Hematopoietic multipotent progenitor cell treated with erythropoietin and hydrocortisone succinate and interleukin-3 and kit ligand, for 8 days (in vitro differentiated cells): ENCODE data around the gene ICAM1.

ENCODE experiments used
- DNase-seq: peaks from one replicate; pipeline ENCODE4 v3.0.0-alpha.2; 2015

The ICAM1 gene

DNA sequence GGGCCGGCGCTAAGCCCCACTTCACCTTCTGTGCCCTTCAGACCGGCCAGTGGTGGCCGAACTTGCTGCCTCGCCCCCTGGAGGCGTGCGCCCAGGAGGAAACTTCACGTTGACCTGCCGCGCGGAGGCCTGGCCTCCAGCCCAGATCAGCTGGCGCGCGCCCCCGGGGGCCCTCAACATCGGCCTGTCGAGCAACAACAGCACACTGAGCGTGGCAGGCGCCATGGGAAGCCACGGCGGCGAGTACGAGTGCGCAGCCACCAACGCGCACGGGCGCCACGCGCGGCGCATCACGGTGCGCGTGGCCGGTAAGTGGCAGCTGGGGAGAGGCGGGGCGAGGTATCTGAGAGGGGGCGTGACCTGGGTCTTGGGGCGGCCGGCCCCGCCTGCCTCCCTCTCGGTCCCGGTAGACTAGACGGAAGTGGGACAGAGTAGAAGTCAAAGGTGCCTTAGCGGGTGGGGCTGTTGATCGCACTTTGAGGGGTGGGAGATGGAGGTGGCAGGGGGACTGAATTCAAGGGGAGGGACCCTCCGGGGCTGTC is 24.5 kb downstream of the ICAM1 start:
- peak; percentile 64 for DNase-seq

DNA sequence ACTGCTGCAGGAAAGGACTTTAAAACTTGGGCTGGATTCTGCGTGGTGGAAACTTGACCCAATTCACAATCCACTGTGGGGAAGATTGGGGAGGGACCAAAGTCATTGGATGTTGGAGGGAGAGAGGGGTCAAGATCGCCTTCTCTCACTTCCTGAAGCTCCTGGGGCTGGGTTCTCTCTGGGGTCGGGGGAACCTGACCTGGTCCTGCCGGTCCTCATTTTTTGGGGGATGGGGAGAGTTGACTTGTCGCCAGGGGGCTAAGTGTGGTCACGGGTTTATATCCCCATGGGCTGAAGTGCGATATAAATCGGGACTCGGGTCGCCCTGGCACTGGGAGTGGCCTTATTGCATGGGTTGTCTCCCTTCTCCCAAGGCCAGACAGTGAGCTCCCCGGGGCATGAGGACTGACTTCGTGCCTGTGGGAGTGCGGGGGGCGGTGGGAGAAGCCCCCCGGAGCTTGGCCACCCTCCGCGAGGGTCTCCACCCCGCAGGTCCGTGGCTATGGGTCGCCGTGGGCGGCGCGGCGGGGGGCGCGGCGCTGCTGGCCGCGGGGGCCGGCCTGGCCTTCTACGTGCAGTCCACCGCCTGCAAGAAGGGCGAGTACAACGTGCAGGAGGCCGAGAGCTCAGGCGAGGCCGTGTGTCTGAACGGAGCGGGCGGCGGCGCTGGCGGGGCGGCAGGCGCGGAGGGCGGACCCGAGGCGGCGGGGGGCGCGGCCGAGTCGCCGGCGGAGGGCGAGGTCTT is 25.1 kb downstream of the ICAM1 start:
- no peak for DNase-seq

DNA sequence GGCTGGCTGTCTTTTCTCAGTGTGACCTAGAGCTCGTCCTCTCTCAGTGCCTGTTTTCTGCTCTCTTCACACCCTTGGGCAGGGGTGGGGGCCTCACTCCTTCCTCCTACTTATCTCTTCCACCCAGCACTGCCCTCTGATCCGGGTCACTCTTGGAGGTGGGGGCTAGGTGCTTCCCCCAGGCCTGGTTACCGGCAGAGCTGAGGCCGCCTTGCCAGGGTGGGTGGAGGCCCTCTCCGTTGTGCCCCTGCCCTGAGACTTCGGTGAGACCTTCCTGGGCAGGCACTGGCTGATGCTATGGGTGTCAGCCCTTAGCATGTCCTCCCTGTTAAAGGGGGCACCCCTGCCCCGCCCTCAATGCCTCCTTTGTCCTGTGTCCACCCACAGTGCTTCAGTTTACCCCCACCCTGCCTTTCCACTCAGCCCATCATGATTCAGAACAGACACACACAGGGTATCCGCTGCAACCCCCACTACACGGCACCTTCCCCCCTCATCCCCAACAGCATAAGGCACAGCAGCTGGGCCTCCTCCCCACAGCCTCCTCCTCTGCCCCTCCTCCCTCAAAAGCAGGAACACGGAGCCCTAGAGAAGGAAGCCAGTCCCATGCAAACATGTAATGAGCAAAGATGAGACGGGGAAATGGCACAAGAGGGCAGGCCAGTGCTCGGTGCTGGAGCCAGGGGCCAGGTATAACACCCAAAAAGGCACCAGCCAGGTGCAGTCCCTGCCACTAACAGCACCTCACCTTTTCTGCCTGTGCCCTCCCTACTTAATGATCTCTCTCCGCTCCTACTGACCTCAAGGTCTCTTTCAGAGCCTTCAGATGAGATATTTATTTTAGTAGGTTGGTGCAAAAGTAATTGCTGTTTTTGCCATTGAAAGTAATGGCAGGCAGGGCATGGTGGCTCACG is 28.9 kb downstream of the ICAM1 start:
- DNase-seq = peak; percentile 95

DNA sequence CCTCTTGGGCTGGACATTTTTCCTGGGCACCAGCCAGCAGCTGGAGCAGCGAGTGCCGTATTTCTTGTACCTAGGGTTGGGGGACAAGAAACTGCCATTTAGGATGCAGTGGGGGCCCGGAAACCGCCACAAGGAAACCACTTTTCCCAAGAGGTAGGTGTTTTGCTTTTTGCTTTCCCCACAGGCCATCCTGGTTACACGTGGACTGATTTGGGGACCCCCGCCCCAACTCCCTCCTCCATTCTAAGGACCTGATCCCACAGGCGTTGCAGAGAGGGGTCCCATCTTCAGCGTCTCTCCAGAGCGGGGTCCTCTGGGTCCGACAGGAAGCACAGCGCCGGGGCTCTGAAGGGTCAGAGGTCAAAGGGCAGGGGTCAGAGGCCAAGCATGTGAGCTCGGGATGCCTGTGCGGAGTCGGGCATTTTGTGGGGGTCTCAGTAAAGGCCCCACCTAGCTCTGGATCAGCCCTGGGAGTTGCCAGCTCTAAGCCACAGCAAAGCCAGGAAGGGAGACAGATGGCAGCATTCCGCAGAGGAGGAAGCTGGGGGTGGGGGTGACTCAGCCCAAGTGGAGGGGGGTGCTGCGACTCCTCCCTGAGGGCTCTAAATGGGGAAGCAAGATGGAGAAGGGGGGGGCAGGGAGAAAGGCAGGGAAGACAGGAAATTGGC is 34.4 kb downstream of the ICAM1 start:
- DNase-seq = no peak

- DNase-seq = no peak
Measured at GRCh38 chr19:10306327-10306726, 35.4 kb downstream of the ICAM1 start.

DNA sequence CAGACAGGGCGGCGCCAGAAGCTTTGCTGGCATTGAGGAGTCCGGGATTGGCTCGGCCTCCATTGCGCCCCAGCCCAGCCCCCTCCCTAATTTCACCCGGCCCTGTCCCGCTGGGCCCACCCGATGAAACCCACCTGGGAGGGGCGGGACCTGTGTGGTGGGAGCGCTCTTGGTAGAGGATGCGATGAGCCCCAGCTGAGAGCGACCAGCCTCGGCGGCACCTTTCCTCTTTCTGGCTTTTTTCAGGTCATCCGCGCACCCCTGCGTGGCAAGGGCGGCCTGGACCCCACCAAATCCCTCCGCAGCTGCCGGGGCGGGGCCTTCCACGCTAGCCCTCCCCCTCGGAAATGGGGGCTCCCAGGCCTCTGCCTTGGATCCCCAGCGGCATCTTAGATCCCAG is 38.5 kb downstream of the ICAM1 start, which contains the start of gene ZGLP1:
Gene ZGLP1, minus strand, starts transcription at position 393 of the 400 bp plus-strand sequence.
- no peak for DNase-seq

DNA sequence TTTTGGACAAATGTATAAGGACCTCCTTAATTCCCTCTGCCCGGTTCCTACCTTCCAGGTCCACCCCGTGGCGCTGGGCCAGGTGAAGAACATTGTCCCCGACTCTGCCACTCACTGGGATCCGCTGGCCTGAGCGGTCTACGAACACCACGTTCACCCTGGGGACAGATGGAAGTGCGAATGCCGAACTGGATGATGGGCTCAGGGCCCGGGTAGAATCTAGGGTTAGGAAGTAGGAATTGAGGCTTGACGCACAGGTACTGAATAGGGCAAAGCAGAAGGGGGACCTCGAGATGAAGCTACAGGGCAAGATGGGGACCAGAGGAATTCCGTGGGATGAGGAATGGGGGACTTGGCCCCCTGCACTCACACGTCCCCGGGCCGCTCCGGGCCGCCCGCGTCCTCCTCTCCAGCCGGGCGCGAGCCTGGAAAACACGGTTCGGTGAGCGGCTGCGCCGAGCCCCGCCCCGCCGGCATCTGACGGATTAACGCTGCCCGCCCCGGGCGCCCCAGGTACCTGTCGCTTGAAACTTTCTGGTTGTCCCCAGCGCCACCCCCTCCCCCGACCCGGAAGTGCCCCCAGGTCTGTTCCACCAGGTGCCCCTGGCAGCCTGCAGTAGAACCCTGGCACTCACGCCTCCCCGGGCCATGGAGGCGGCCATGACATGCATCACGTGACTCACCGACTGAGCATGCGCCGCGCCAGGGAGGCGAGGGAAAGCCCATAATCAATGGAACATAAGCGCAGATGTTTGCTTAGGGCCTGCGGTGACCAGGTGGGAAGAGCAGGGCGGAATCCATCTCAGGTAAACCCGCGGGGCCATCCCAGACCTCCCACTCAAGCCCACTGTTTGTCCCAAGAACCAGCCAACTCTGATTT is 44.7 kb downstream of the ICAM1 start, which contains the start of gene FDX2:
Gene FDX2, minus strand, starts transcription at position 681 of the 880 bp plus-strand sequence. Its CDS starts 19 bp downstream, at position 662.
- DNase-seq = peak; percentile 89

GRCh38 chr19:10316229-10317044 is 45.5 kb downstream of the ICAM1 start:
- DNase-seq = peak; percentile 81

DNA sequence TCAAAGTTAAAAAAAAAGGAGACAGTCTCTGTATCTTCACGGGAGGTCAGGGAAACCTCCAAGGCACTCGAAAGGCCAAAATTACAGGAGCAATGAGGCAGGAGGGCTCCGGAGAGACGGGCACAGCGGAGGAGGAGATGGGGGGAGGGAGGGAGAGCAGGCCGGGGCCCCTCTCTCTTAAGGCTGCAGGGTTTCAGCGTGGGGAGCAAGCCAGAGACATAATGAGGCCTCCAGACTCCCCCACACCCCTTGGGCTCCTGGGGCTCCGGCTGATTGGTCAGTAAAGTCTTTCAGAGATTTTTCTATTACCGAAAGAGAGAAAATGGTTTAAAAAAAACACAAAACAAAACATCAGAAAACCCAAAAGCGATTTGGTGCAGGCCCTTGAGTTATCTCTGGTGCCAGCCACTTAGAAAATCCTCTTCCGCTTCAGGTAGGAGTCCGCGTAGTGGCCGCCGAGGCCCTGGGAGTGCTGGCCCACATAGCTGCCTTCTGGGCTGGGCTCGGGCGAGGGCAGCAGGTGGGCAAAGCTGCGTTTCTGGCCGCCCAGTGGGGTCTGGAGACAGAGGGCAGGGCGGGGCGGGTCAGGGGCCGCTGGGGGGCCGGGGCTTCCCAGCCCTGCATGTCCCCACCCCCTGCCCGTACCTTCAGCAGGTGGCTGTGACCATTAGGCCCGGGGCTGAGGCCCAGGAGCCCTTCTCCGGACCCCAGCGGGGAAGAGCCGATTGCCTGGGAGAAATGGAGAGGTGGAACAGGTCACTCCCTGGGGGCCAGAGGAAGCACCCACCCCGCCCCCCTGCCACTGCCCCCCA is 46.3 kb downstream of the ICAM1 start:
- no peak for DNase-seq

DNA sequence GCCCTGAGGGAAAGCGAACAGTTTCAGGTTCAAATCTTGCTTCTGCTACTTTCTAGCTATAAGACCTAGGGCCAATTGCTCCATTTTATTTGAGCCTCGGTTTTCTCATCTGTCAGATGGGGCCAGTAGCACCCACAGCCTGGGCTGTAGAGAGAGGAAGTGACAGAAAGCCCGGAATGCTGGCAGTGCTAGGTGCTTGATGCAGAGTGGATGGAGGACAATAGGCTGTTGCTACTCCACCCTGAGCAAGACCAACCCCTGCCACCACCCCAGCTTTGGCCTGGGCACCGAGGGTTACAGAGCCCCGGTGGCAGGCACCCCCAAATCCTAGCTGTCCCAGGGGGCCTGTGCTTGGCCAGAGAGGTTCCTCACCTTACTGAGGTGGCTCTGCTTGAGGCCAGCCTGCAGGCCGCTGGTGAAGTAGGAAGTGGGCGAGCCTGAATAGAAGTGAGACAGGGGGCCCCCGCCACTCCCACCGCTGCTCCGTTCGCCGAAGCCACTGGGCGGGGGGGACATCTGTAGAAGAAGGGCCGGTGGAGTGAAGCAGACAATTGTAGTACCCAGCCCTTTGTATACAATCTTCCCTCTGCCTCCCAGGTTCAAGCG is 47.0 kb downstream of the ICAM1 start:
- no peak for DNase-seq

- no peak for DNase-seq
Measured at GRCh38 chr19:10318807-10319682, 48.1 kb downstream of the ICAM1 start.

DNA sequence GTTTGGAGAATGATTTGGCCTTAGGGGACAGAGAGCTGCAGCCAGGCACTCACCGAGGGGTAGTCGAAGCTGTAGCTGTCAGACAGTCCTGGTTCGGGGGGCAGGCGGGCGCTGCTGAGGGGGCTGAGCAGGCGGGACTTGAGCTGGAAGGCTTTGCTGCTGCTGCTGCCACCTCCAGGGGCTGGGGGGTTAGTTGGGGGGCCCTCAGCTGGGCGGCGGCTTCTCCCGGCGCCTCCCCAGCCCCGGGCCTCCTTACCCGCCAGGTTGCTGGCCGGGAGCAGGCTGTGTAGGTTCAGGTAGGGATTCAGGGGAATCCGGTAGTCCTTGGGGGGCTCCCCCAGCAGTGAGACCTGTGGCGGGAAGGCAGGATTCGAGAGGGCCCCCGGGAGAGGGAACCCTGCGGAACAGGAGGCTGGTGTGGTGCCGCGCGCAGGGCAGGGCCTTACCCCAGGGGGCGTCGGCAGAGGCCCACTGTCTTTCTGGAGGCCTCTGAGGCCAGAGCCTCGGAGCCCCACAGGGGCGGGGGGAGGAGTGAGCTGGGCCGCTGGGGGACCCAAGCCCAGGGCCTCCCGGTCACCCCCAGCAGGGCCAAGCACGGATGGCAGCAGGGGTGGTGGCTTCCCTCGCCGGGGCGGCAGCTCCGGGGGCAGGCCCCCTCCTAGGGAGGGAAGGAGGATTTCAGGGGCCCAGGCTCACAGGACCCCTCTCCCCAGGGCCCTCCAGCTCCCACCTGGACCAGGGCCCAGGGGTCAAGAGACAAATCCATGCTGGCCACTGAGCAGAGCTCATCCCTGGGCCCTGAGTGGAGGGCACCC is 49.9 kb downstream of the ICAM1 start:
- no peak for DNase-seq

- no peak for DNase-seq
Measured at GRCh38 chr19:10321417-10321797, 50.5 kb downstream of the ICAM1 start.

DNA sequence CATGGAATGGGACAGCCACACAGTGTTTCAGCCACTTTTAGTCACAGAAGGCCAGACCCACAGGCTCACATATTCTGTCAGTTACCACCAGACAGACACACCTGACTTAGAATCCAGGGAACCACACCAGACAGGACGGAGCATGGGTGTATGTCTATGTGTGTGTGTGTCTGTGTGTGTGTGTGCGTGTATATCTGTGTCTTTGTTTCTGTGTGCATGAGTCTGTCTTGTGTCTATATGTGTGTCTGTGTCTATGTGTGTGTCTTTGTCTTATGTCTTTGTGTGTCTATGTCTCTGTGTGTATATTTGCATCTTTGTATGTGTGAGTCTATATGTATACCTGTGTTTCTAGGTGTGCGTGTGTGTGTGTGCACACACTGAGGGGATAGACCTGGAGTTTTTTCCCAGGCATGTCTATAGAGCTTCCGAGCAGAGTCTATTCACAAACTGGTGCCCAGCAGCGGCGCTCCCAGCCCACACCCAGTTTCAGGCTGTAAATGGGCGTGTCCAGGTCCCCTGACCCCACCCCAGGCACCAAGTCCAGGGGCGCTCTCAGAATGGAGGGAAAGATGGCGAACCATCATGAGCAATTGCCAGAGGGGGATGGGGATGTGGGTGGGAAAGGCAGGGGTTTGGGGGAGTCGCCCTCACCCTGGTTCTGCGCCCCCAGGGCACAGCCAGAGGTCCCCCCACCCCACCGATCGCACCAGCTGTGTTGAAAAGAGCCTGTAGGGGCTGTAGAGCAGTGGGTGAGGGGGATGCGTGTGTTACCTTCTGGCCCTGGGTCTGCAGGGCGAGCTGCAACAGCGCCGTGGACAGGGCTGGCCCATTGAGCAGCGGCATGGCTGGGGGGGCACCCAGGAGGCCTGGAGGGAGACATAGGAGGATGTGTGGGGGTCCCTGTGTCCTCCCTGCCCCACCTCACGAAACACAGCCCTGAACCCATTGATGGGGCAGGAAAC is 51.2 kb downstream of the ICAM1 start:
- DNase-seq = no peak

DNA sequence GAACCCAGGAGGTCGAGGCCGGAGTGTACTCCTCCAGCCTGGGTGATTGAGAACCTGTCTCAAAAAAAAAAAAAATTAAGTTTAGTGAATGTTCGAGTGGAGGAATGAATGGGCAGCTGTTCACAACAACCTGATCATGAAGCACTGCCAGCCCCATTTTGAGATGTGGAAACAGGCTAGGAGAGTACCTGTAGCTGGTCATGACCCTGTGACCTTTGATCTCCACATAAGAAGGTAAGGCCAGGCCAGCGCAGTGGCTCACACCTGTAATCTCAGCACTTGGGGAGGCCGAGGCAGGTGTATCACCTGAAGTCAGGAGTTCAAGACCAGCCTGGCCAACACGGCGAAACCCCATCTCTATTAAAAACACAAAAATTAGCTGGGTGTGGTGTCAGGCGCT is 54.8 kb downstream of the ICAM1 start:
- no peak for DNase-seq

GRCh38 chr19:10327793-10328192 is 56.9 kb downstream of the ICAM1 start:
- no peak for DNase-seq
